ENCODE measurements around the gene TOP2A. TPM values are rescaled to one million over a fixed set of nuclear protein-coding genes. Genes with fewer than 3 reads are reported as not detected.

Gene TOP2A
- total and polyA plus RNA-seq, 7 donors, result 0.14 to 0.84 (median 0.32) TPM; not detected in 1

DNA sequence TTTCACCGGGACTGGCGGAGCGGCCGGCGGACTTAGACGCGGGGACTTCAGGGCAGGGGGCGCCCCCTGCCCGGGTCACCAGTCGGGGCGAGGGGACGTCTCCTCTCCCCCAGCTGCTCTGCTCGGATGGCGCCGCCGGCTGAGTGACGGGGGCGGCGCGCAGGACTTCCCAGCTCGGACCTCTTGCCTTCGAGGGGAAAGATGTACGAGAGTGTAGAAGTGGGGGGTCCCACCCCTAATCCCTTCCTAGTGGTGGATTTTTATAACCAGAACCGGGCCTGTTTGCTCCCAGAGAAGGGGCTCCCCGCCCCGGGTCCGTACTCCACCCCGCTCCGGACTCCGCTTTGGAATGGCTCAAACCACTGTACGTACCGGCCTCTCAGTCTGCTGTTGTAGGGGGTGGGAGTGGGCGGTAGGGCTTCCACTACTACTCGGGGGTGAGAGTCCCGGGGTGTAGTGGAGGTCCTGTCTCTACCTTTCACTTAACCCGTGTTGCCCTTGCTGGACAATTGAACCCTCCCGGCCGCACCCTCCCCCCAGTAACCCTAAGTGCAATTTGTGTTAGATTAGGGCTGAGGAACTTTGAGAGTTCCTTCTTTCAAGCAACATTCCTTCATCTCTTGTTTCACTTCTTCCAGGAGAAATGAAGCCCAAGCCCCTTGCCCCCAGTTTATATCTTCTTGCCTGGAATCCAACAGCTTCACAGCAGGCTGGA, 75.0 kb downstream of the TOP2A start:
- Histone ChIP-seq H3K9me3 (no peaks in the 10 kb centered on the region), H3K27ac (peak overlapping the region; percentile 93), H3K4me1 (peaks cover 80% of the 10 kb centered on the region), H3K4me3 (peak overlapping the region; percentile 81), H3K27me3 (ENCODE audit: insufficient read depth in 3 of 3, low read length in 2 of 3) (no peaks in the 10 kb centered on the region), H3K36me3 (ENCODE audit: insufficient read depth in 1 of 2, low read depth in 1 of 2) (peaks cover 0 to 10% of the 10 kb centered on the region in 2 donors)
- intact Hi-C loops (cut with DNase I), result no loop called here
- DNase-seq, result no peak
- TF ChIP-seq, protein P1, sequence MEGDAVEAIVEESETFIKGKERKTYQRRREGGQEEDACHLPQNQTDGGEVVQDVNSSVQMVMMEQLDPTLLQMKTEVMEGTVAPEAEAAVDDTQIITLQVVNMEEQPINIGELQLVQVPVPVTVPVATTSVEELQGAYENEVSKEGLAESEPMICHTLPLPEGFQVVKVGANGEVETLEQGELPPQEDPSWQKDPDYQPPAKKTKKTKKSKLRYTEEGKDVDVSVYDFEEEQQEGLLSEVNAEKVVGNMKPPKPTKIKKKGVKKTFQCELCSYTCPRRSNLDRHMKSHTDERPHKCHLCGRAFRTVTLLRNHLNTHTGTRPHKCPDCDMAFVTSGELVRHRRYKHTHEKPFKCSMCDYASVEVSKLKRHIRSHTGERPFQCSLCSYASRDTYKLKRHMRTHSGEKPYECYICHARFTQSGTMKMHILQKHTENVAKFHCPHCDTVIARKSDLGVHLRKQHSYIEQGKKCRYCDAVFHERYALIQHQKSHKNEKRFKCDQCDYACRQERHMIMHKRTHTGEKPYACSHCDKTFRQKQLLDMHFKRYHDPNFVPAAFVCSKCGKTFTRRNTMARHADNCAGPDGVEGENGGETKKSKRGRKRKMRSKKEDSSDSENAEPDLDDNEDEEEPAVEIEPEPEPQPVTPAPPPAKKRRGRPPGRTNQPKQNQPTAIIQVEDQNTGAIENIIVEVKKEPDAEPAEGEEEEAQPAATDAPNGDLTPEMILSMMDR (IDR thresholded peaks at IDR 0.05), result no peak
- WGBS, 3 donors, result 34 to 46% (median 42%) methylated on average over 26 to 38 of the region's 38 CpGs
- ATAC-seq, result no peak

DNA sequence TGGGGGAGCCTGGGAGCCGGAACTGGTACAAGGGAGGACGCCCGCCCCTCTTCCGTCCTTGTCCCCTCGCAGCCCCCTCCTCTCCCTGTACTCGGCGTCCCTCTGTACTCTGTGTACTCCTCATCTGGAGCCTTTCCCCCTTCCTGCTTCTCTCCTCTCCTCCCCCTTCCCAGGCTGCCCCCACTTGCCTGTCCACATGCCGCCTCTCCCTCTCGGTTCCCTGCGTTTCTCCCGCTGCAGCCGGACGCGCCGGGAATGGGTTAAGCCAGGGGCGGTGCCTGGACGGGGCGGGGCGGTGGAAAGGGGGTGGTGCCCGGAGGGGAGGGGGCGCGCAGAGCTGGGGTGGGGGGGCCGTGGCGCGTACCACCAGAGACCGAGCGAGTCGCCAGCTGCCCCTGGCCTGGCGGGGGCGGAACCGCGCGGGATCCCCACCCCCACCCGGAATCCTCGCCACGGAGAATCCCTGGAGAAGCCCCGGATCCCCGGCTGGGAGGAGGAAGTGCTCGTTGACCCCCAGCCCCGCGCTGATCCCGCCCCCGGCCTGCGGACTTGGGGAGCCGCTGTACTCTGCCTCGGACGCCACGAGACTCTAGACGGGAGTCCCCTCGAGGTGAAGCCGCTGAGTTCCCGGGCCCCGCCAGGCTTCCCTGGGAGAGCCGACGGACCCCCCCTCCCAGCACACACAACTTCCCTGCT, 75.7 kb downstream of the TOP2A start:
- H3K27ac ChIP-seq, result peak overlapping the region; percentile 93
- 3 to 19% (median 5%) methylated on average over 20 to 55 of the region's 55 CpGs for WGBS, 3 donors
- intact Hi-C loops (cut with DNase I), result no loop called here
- peaks cover 79% of the 10 kb centered on the region for H3K4me1 ChIP-seq
- H3K4me3 ChIP-seq, result peak overlapping the region; percentile 81
- ATAC-seq, result peak; percentile 44 to 63 (median 60)
- no peaks in the 10 kb centered on the region for H3K9me3 ChIP-seq
- TF ChIP-seq, protein P1 (IDR thresholded peaks at IDR 0.05), result no peak
- peaks cover 0 to 10% of the 10 kb centered on the region in 2 donors for H3K36me3 ChIP-seq (ENCODE audit: insufficient read depth in 1 of 2, low read depth in 1 of 2)
- H3K27me3 ChIP-seq (ENCODE audit: insufficient read depth in 3 of 3, low read length in 2 of 3), result no peaks in the 10 kb centered on the region
- DNase-seq, result peak; percentile 87 to 90

DNA sequence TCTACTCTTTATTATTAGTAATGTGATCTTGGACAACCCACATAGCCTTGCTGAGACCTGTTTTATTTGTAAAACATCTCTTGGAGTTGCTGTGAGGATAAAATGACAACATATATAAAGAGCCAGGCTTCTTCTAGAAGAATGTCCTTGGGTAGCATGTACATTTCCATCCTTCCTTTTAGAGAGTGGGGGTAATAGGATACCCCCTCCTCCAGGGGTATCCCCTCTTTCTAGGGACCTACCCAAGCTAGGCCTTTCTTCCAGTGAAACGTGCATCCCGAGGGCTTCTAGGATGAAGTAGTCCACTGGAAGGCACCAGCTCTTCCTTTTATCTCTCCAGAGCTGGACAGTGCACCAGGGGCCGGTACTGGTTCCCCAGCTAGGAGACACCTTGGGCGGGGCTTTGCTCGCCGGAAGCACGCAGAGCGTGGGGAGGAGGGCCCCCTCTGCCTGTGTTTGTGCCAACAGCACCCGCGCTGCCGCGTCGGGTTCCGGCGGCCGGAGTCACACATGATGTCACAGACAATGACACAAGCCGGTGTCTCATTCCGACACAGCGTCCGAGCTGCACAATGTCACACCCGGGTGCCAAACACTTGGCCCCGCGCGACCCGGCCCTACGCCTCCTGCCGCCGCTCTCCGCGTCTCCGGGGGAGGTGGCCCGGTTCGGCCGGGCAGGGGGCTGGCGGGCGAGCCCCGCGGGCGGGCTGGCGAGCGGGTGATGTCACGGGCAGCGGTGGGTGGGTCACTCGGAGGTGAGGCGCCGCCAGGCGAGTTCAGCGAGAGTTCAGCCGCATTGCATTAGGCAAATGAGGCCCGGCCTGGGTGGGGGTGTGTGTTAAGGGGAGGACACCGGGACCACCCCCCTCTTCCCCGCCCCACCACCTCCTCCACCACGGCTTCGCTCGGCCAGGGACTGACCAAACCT, 76.6 kb downstream of the TOP2A start:
- intact Hi-C loops (cut with DNase I), result no loop called here
- WGBS, 3 donors, result 0 to 2% (median 1%) methylated on average over 34 to 55 of the region's 55 CpGs
- peak; percentile 82 to 86 (median 84) for ATAC-seq
- TF ChIP-seq, protein P1 (IDR thresholded peaks at IDR 0.05), result peak; percentile 3
- Histone ChIP-seq H3K4me1 (peaks cover 79% of the 10 kb centered on the region), H3K4me3 (peak overlapping the region; percentile 81), H3K9me3 (no peaks in the 10 kb centered on the region), H3K36me3 (ENCODE audit: insufficient read depth in 1 of 2, low read depth in 1 of 2) (peaks cover 0 to 10% of the 10 kb centered on the region in 2 donors), H3K27me3 (ENCODE audit: insufficient read depth in 3 of 3, low read length in 2 of 3) (no peaks in the 10 kb centered on the region), H3K27ac (peak overlapping the region; percentile 93)
- DNase-seq, result peak; percentile 95 to 98

DNA sequence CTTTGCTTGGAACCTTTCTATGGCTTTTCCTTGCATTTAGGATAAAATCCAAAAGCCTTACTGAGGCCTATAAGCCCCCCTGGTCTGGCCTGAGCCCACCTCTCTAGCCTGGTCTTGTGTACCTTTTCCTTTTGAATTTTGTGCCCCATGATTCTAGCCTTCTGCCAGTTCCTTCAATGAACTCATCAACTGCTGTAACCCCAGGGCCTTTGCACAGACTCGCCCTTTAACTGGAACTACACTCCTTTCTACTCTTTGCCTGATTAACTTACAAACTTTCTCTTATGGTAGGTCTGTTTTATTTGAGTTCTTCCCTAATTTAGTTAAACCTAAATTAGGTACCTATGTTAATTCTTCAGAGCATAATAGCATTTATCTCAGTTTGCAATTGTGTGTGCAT, 77.4 kb downstream of the TOP2A start:
- DNase-seq (no peak), ATAC-seq (no peak)
- Histone ChIP-seq H3K9me3 (no peaks in the 10 kb centered on the region), H3K27me3 (ENCODE audit: insufficient read depth in 3 of 3, low read length in 2 of 3) (no peaks in the 10 kb centered on the region), H3K27ac (peak overlapping the region; percentile 93), H3K4me1 (peaks cover 79% of the 10 kb centered on the region), H3K36me3 (ENCODE audit: insufficient read depth in 1 of 2, low read depth in 1 of 2) (peaks cover 0 to 10% of the 10 kb centered on the region in 2 donors), H3K4me3 (peak overlapping the region; percentile 81)
- intact Hi-C loops (cut with DNase I), result no loop called here
- 97 to 100% (median 100%) methylated on average over 1 of the region's 1 CpG for WGBS, 3 donors
- TF ChIP-seq, protein P1 (IDR thresholded peaks at IDR 0.05), result no peak
